RWPE2 (cell line): ENCODE data around the gene PTTG1IP.

ENCODE experiments used
- ATAC-seq: fragments of 200-7000 bp; cut with Tn5 transposase; 3 replicates; pipeline ENCODE4 v1.9.1; 2021; ENCODE audit warnings: low read depth
- DNase-seq: peaks from one replicate; pipeline ENCODE4 v3.0.0-alpha.2; 2020; ENCODE audit warnings: low spot score
- H3K27ac ChIP-seq: fragments of 450-650 bp; 2 replicates; pipeline ENCODE4 v1.5.1; 2017; ENCODE audit warnings: mild to moderate bottlenecking; ENCODE audit not compliant: poor library complexity, severe bottlenecking
- H3K27me3 ChIP-seq: fragments of 250-450 bp; sonication (Bioruptor Pico); 2 replicates; pipeline ENCODE4 v1.5.1; 2021; ENCODE audit warnings: mild to moderate bottlenecking, moderate library complexity; ENCODE audit not compliant: insufficient read depth, poor library complexity, severe bottlenecking
- H3K36me3 ChIP-seq: fragments of 250-450 bp; sonication (Bioruptor Pico); 2 replicates; pipeline ENCODE4 v1.5.1; 2020; ENCODE audit warnings: low read depth, mild to moderate bottlenecking, moderate library complexity
- H3K4me1 ChIP-seq: fragments of 250-450 bp; sonication (Bioruptor Pico); 2 replicates; pipeline ENCODE4 v1.5.1; 2021; ENCODE audit warnings: mild to moderate bottlenecking, moderate library complexity; ENCODE audit not compliant: insufficient read depth, poor library complexity, severe bottlenecking
- H3K4me3 ChIP-seq: fragments of 250-450 bp; sonication (Bioruptor Pico); 2 replicates; pipeline ENCODE4 v1.5.1; 2021; ENCODE audit warnings: mild to moderate bottlenecking, moderate library complexity; ENCODE audit not compliant: severe bottlenecking
- H3K9me3 ChIP-seq: fragments of 250-450 bp; sonication (Bioruptor Pico); 2 replicates; pipeline ENCODE4 v1.5.1; 2021; ENCODE audit warnings: mild to moderate bottlenecking, moderate library complexity; ENCODE audit not compliant: severe bottlenecking
- TF ChIP-seq, protein P1 (sequence below): fragments of 450-650 bp; IDR thresholded peaks from one replicate; pipeline ENCODE4 v1.5.1; 2017; ENCODE audit warnings: mild to moderate bottlenecking, moderate library complexity; ENCODE audit not compliant: poor library complexity, severe bottlenecking

PTTG1IP gene

DNA sequence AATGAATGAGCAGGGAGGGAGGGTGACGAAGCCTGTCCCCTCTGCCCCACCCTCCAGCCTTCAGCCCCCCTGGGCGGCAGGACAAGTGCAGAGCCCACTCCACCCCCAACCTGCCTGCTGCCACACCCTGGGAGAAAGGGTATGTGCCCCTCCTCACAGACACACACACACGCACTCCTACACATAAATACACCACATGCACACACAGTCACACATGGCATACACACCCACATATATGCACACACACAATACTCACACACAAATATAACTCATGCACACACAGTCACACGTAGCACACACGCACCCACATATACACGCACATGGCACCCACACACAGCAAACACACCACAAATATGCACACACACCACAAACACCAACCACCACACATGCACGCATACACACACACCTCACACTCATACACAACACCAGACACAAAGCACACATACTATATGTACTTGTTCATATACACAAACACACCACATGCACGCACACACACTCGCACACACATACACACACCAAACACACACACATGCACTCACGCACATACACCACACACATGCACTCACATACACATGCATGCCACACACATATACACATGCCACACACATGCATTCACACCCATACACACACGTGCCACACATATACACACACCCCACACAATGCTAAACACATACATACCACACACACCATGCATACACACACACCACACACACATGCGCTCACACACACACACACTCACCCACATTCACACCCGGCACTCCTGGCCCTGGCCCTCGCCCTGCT, 30.8 kb upstream of the PTTG1IP start:
- Histone ChIP-seq H3K36me3 (no peaks in the 10 kb centered on the region), H3K9me3 (no peaks in the 10 kb centered on the region), H3K27ac (no peak overlapping the region), H3K27me3 (no peaks in the 10 kb centered on the region), H3K4me3 (no peak overlapping the region), H3K4me1 (no peaks in the 10 kb centered on the region)
- no peak for ATAC-seq
- DNase-seq = no peak
- TF ChIP-seq, protein P1, sequence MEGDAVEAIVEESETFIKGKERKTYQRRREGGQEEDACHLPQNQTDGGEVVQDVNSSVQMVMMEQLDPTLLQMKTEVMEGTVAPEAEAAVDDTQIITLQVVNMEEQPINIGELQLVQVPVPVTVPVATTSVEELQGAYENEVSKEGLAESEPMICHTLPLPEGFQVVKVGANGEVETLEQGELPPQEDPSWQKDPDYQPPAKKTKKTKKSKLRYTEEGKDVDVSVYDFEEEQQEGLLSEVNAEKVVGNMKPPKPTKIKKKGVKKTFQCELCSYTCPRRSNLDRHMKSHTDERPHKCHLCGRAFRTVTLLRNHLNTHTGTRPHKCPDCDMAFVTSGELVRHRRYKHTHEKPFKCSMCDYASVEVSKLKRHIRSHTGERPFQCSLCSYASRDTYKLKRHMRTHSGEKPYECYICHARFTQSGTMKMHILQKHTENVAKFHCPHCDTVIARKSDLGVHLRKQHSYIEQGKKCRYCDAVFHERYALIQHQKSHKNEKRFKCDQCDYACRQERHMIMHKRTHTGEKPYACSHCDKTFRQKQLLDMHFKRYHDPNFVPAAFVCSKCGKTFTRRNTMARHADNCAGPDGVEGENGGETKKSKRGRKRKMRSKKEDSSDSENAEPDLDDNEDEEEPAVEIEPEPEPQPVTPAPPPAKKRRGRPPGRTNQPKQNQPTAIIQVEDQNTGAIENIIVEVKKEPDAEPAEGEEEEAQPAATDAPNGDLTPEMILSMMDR = no peak

DNA sequence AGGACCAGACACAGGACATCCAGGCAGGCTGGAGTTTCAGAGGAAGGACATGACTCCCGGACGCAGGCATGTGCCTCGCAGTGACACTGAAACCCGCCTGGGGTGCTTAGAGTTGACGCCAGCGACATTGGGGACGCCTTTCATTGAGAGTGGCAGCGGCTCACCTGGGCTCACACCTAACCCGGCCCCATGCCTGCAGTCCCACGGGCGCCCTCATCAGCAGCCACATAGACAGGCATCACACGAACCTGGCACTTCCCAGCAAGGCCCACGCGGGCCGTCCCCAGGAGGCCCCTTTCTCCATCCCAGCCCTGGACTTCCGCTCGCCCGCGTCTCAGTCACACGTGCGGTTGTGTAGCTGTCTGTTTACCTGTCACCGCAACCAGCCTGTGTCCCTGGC, 30.2 kb upstream of the PTTG1IP start:
- ATAC-seq (no peak), DNase-seq (no peak)
- no peak overlapping the region for H3K4me3 ChIP-seq
- H3K4me1 ChIP-seq = no peaks in the 10 kb centered on the region
- no peaks in the 10 kb centered on the region for H3K36me3 ChIP-seq
- no peaks in the 10 kb centered on the region for H3K27me3 ChIP-seq
- TF ChIP-seq, protein P1 = no peak
- no peaks in the 10 kb centered on the region for H3K9me3 ChIP-seq
- H3K27ac ChIP-seq = no peak overlapping the region

DNA sequence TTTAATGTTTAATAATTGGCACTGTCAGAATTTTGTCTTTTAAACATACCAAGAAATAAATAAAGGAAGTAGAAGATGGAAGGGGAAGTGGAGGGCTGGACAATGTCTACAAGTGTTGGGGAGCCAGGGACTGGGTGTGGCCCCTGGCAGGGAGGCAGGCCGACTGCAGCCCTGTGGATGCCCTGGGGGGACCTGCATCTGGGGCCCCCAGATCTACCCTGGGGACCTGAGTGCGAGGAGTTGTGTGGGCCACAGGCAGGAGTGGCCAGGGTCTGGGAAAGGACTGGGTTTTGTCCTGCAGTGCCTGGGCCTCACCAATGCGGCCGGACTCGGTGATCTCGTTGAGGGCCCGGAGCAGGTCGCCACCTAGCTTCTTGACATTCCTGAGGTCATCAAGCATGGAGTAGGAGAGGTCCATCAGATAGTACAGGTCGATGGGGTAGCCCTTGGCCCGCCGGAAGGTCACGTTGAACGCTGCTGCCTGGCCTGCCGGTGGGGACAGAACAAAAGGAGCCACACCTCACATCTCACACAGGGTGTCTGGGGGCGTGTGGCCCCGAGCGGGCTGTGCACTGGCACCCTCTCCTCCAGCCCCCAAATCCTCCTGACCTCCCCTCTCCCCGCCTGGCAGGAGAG, 29.7 kb upstream of the PTTG1IP start:
- DNase-seq (no peak), ATAC-seq (no peak)
- Histone ChIP-seq H3K27ac (no peak overlapping the region), H3K27me3 (no peaks in the 10 kb centered on the region), H3K9me3 (no peaks in the 10 kb centered on the region), H3K4me1 (no peaks in the 10 kb centered on the region), H3K36me3 (no peaks in the 10 kb centered on the region), H3K4me3 (no peak overlapping the region)
- TF ChIP-seq, protein P1 = no peak

DNA sequence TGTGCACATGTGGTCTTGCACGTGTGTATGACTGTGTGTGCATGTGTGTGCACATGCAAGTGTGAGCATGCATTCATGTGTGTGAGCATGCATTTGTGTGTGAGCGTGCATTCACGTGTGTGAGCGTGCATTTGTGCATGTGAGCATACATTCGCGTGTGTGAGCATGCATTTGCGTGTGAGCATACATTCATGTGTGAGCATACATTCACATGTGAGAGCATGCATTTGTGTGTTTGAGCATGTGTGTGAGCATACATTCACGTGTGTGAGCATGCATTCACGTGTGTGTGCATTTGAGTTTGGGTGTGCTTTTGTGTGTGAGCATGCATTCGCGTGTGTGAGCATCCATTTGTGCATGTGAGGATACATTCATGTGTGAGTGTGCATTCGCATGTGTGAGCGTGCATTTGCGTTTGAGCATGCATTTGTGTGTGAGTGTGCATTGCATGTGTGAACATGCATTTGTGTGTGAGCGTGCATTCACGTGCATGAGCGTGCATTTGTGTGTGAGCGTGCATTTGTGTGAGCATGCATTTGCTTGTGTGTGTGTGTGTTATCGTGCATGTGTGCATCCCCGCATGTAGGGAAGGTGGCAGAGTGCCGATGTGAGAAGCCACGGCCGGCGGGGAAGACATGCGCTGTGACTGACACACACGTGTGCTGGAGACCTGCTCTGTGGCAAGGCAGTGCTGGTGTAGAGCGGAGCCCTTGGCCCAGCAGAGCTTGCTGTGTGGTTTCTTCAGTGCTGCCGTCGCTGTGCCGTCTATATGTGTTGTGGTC, 29.0 kb upstream of the PTTG1IP start:
- Histone ChIP-seq H3K4me3 (no peak overlapping the region), H3K36me3 (no peaks in the 10 kb centered on the region), H3K27me3 (no peaks in the 10 kb centered on the region), H3K27ac (no peak overlapping the region), H3K9me3 (no peaks in the 10 kb centered on the region), H3K4me1 (no peaks in the 10 kb centered on the region)
- TF ChIP-seq, protein P1 = no peak
- DNase-seq = no peak
- no peak for ATAC-seq
